ENCODE results near the gene STK25.

STK25 gene

DNA sequence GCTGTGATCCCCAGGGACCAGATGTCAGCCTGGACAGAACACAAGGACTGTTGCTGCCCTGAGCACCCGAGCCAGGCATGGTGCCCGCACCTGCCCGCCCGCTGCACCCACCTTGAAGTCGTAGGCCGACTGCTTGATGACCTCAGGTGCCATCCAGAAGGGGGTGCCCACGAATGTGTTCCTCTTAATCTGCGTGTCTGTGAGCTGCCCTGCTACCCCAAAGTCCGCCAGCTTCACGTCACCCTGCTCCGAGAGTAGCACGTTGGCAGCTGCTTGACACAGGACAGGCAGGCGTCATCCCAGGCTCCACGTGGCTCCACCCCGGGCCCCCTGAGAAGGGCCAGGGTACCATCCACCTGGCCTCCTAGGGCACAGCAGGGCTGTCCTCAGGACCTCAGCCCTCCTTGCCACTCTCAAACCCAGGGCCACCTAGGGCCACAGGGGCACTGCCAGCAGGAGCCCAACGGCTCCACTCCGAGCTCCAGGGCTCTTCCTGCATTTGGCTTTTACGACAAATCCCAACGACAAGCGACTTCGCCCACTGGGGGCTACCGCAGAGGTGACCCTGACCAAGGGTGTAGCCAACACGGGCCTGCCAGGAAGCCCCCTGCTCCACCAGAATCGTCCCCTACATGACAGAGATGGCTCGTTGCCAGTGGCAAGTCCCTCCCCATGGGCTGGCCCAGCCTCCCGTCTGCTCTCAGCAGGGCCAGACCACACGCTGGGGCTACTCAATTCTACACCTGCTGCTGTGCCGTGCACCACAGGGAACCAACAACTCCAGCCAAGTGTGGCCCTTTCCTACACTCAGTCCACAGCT lies 9.0 kb downstream of the STK25 start:
- H3K36me3 ChIP-seq (replicated peaks; ENCODE audit: low read depth, low read length): no peaks in the 10 kb centered on the region
- H3K4me2 ChIP-seq (ENCODE audit: low read length): no peak overlapping the region
- no peaks in the 10 kb centered on the region for H3K27me3 ChIP-seq (ENCODE audit: low read depth, low read length)
- H3K4me1 ChIP-seq (ENCODE audit: low read length): no peaks in the 10 kb centered on the region
- no peaks in the 10 kb centered on the region; the same call in 1 of the 2 replicates for H3K79me2 ChIP-seq (ENCODE audit: low read length)
- H3K27ac ChIP-seq (ENCODE audit: low read length): no peak overlapping the region
- no peaks in the 10 kb centered on the region for H3K9me3 ChIP-seq (ENCODE audit: insufficient read depth, low read length)
- TF ChIP-seq EZH2phosphoT487 (IDR thresholded peaks at IDR 0.05; ENCODE audit: low read depth) (no peak), CTCF (IDR thresholded peaks at IDR 0.05; ENCODE audit: low read depth, low read length) (no peak)
- H3K4me3 ChIP-seq (ENCODE audit: low read length): no peak overlapping the region
- no peak overlapping the region for H3K9ac ChIP-seq (ENCODE audit: low read length)
- H2AFZ ChIP-seq (ENCODE audit: low read depth, low read length): no peak overlapping the region
- H4K20me1 ChIP-seq (ENCODE audit: insufficient read depth, low read length): no peaks in the 10 kb centered on the region

DNA sequence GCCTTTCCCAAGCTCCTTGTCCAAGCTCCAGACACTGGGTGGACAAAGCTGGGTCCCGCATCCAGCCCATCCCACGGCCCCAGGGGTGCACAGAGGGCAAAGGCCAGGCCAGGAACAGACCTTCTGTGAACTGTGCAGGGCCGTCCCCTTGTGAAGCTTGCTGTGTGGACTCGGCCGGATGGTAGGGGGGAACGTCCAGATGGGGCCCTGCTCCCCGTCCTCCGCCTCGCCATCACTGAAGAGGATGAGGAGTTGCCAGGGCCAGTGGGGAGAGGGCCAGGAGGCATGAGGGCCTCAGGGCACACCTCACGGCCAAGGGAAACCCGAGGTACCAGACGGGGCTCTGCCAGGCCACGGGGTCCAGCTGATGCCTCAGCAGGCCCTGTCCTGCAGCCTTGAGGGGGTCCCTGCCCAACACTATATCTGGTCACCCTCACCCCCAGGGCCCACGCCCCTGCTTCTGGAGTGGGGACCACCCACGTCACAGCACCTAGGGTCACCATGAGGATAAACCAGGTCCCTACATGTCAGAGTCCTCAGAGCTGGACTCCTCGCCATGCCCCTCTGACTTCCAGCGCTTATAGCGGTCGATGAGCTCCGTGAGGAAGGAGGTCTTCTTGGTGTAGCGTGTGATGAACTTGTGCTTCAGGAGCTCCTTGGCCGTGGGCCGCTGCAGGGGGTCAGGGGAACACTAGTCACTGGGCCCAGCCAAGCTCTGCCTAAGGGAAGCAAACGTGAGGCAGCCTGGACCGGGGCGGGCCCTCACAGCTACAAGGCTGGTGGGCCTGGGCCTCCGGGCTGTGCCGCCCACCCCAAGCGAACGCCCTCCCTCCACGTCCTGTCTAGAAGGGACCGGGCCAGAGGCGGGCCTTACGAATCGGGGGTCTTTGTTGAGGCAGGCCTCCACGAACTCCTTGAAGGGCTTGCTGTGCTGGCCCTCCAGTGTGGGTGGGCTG lies 10.0 kb downstream of the STK25 start:
- H3K36me3 ChIP-seq (replicated peaks; ENCODE audit: low read depth, low read length): no peaks in the 10 kb centered on the region

GRCh38 chr2:241496904-241497877 lies 11.2 kb downstream of the STK25 start:
- no peaks in the 10 kb centered on the region for H4K20me1 ChIP-seq (ENCODE audit: insufficient read depth, low read length)
- H3K4me3 ChIP-seq (ENCODE audit: low read length): no peak overlapping the region
- no peaks in the 10 kb centered on the region for H3K4me1 ChIP-seq (ENCODE audit: low read length)
- TF ChIP-seq EZH2phosphoT487 (IDR thresholded peaks at IDR 0.05; ENCODE audit: low read depth): no peak
- TF ChIP-seq CTCF (IDR thresholded peaks at IDR 0.05; ENCODE audit: low read depth, low read length): no peak
- H3K27ac ChIP-seq (ENCODE audit: low read length): no peak overlapping the region
- H3K9ac ChIP-seq (ENCODE audit: low read length): no peak overlapping the region
- no peaks in the 10 kb centered on the region for H3K27me3 ChIP-seq (ENCODE audit: low read depth, low read length)
- no peaks in the 10 kb centered on the region for H3K9me3 ChIP-seq (ENCODE audit: insufficient read depth, low read length)
- H3K79me2 ChIP-seq (ENCODE audit: low read length): no peaks in the 10 kb centered on the region
- no peak overlapping the region for H3K4me2 ChIP-seq (ENCODE audit: low read length)
- H2AFZ ChIP-seq (ENCODE audit: low read depth, low read length): no peak overlapping the region
- peaks cover 2% of the 10 kb centered on the region for H3K36me3 ChIP-seq (replicated peaks; ENCODE audit: low read depth, low read length)

More for the DNA sequence above, 10.0 kb downstream of the STK25 start:
- Histone ChIP-seq H3K27me3 (ENCODE audit: low read depth, low read length) (no peaks in the 10 kb centered on the region), H3K4me2 (ENCODE audit: low read length) (no peak overlapping the region), H3K27ac (ENCODE audit: low read length) (no peak overlapping the region), H3K4me1 (ENCODE audit: low read length) (no peaks in the 10 kb centered on the region), H3K79me2 (ENCODE audit: low read length) (no peaks in the 10 kb centered on the region), H3K4me3 (ENCODE audit: low read length) (no peak overlapping the region), H2AFZ (ENCODE audit: low read depth, low read length) (no peak overlapping the region), H3K9ac (ENCODE audit: low read length) (no peak overlapping the region), H4K20me1 (ENCODE audit: insufficient read depth, low read length) (no peaks in the 10 kb centered on the region), H3K9me3 (ENCODE audit: insufficient read depth, low read length) (no peaks in the 10 kb centered on the region)
- TF ChIP-seq CTCF (IDR thresholded peaks at IDR 0.05; ENCODE audit: low read depth, low read length) (no peak), EZH2phosphoT487 (IDR thresholded peaks at IDR 0.05; ENCODE audit: low read depth) (no peak)
